ENCODE data around the gene CLIP1.

The CLIP1 gene

DNA sequence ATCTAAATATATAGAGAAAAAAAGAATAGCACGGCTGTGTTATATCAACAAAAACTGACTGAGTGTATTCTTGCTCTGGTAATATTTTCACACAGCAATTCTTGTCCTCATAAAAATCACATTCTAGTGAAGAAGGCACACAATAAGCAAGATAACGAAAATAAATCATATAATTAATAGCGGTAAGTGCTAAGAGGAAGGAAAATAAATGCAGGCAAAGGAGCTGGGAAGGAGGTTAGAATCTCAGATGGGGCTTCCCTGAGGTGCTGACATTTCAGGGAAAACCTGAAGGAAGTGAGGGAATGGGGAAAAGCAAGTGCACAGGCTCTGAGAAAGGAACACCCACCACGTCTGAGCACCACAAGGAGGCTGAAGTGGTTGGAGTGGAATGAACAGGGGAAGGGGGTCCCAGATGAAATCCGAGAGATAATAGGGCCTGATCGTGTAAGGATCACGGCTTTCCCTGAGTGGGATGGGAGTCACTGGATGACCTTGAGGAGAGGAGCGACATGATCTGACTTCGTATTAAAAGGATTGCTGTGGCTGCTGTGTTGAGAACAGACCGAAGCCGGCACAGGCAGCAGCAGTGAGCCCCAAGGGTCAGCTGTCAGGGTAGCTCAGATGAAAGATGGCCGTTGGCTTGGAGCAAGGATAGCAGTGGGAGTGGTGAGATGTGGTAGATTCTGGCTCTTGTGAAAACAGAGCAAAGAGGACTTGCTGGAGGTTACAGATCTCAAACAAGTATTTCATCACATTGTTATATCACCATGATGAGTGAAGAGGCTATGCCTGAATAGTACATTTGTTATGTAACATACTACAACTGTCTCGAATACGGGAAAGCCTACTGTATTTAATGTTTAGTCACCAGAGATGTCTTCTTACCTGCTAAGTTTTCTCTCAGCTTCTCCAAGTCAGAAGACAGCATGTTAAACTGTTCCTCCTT, 89.1 kb downstream of the CLIP1 start:
- no peak for DNase-seq (ENCODE audit: low read depth)
- TF ChIP-seq, protein P1, sequence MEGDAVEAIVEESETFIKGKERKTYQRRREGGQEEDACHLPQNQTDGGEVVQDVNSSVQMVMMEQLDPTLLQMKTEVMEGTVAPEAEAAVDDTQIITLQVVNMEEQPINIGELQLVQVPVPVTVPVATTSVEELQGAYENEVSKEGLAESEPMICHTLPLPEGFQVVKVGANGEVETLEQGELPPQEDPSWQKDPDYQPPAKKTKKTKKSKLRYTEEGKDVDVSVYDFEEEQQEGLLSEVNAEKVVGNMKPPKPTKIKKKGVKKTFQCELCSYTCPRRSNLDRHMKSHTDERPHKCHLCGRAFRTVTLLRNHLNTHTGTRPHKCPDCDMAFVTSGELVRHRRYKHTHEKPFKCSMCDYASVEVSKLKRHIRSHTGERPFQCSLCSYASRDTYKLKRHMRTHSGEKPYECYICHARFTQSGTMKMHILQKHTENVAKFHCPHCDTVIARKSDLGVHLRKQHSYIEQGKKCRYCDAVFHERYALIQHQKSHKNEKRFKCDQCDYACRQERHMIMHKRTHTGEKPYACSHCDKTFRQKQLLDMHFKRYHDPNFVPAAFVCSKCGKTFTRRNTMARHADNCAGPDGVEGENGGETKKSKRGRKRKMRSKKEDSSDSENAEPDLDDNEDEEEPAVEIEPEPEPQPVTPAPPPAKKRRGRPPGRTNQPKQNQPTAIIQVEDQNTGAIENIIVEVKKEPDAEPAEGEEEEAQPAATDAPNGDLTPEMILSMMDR (IDR thresholded peaks at IDR 0.05; ENCODE audit: insufficient read depth, low read depth, low read length, missing control alignments) = no peak
- no peak overlapping the region for H3K4me3 ChIP-seq (ENCODE audit: low read depth, low read length)

DNA sequence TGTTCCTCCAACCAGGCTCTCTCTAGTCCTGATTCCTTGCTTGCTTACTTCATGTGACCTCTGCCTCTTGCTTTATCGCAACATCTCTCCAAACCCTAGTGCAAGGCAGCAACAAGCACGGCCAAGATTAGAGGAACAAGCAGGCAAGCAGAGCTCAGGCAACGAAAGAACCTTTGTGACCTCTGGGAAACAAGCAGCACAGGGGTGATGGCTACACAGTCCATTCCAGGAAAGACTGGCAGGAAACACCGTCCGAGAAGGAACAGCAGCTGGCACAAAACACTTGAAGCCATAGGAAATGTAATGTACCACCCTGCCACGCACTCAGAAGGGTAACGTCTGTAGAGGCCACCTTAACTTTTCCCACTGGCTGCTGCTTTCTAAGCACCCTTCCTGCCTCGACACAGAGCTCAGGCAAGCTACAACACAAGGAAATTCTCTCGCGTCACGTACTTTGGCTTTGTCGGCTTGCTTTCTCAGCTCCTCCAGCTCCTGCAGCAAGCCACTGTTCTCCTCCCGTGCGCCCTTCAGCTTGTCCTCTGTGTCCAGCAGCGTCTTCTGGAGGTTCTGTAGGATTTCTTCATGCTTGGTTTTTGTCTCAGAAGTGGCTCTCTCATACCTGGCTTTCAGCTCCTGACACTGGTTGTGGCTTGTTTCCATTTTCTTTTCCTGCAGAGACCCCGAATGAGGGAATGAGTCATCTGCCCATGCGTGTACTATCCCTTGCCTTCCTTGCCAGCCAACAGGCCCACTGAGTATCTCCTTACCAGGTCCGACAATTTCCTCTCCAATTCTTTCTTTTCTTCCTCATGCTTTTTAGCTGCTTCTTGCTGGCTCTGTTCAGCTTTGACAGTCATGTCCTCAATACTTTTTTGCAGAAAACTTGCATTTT, 94.7 kb downstream of the CLIP1 start:
- H3K4me3 ChIP-seq (ENCODE audit: low read depth, low read length) = no peak overlapping the region
- TF ChIP-seq, protein P1 (IDR thresholded peaks at IDR 0.05; ENCODE audit: insufficient read depth, low read depth, low read length, missing control alignments) = no peak
- DNase-seq (ENCODE audit: low read depth) = no peak

DNA sequence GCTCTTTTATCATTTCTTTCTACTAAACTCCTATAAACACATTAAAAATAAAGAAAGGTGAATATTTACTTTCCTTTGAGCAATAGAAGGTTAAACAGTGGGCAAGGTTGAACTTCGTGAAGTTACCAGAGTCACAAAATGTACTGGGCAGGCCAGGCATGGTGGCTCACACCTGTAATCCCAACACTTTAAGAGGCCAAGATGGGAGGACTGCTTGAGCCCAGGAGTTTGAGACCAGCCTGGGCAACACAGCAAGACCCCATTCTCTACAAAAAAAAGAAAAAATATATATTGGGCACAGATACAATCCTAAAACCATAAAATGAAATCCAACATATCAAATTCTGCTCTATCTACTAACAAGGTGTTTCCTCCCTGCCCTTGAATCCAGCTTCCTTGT, 95.5 kb downstream of the CLIP1 start:
- H3K4me3 ChIP-seq (ENCODE audit: low read depth, low read length) = no peak overlapping the region
- TF ChIP-seq, protein P1 (IDR thresholded peaks at IDR 0.05; ENCODE audit: insufficient read depth, low read depth, low read length, missing control alignments) = no peak
- DNase-seq (ENCODE audit: low read depth) = no peak

DNA sequence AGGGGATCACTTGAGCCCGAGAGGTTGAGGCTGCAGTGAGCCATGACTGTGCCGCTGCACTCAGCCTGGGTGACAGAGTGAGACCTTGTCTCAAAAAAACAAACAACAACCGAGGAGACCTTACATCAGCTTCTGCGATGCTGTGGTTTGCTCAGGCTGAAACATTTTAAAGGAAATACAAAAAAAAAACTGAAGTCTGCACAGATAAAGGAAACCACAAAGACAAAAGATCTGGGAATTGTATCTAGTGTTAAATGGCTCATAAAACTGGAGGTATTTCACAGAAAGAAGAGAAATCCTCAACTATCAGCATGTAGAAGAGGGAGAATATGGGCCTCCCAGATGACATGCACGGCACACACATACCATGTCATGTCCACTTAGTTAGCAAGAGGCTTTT, 95.9 kb downstream of the CLIP1 start:
- H3K4me3 ChIP-seq (ENCODE audit: low read depth, low read length) = no peak overlapping the region
- TF ChIP-seq, protein P1 (IDR thresholded peaks at IDR 0.05; ENCODE audit: insufficient read depth, low read depth, low read length, missing control alignments) = no peak
- no peak for DNase-seq (ENCODE audit: low read depth)

DNA sequence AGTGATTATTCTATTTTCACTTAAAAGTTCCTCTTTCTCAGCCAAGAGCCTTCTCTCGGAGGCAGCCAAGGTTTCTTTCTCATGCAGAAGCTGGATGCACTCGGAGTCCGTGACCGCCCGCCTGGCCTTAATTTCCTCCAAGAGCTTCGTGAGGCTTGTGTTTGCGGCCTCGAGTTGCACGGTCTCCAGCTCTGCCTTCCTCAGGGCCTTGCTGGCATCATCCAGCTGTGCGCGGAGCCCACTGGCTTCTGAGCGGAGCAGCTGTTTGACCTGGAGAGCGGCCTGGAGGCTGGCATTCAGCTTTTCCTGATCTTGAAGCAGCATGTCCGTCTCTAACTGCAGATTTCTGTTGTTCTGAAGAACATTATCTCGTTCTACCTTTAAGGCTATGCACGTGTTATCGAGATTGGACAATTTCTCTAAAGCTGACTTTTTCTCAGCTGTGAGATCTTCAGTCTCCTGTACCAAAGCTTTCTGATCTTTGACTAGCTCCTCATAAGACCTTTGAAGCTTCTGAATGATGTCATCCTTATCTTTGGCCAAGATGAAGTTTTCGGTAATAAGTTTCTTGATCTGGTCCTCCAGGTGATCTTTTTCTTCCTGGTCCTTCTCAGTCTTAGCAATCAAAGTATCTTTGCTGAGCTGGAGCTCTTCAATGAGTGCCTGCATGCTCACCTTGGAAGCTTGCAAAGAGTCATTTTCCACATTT, 99.0 kb downstream of the CLIP1 start:
- no peak overlapping the region for H3K4me3 ChIP-seq (ENCODE audit: low read depth, low read length)
- DNase-seq (ENCODE audit: low read depth) = no peak
- TF ChIP-seq, protein P1 (IDR thresholded peaks at IDR 0.05; ENCODE audit: insufficient read depth, low read depth, low read length, missing control alignments) = no peak

DNA sequence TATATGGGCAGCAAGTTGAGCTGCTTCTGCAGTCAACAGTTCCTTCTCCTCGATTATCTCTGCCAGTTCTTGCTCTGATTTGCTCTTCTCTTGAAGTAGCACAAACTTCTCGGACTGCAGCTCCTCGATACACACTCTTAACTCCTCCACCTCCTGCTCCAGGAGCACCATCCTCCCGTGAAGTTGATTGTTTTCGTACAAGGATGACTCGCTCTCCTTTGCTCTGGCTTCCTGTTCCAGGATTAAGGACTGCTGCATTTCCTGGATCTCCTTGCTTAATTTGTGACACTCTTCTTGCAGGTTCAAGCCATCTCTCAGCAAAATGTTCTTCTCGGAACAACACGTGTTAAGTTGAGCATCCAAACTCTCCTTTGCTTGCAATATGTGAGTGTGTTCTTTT, 100.0 kb downstream of the CLIP1 start:
- DNase-seq (ENCODE audit: low read depth) = no peak
- TF ChIP-seq, protein P1 (IDR thresholded peaks at IDR 0.05; ENCODE audit: insufficient read depth, low read depth, low read length, missing control alignments) = no peak
- H3K4me3 ChIP-seq (ENCODE audit: low read depth, low read length) = no peak overlapping the region
